G401 (cell line): ENCODE results near the gene CFAP299. TPM values are rescaled to one million over a fixed set of nuclear protein-coding genes. Genes with fewer than 3 reads are reported as not detected.
"Not testable (repeated sequence)": the region's sequence is repeated elsewhere in the genome, so short reads cannot be mapped to it uniquely, and the experiment has no call there.

Experiments
- DNase-seq: peaks from one replicate; pipeline ENCODE4 v3.0.0-alpha.2; 2015; ENCODE audit warnings: low spot score
- in situ Hi-C: cut with HindIII; loops from 2 replicates; pipeline ENCODE4 v1.10.0; 2016; ENCODE audit warnings: low sequenced_read_pairs, mixed read lengths
- total RNA-seq: library from RNA; depleted of rRNA; stranded (reverse); fragments of >200 nt; shearing (Covaris generic); gene quantifications from 2 replicates; pipeline ENCODE4 v1.2.3, GENCODE V29; 2014

Gene CFAP299
- total RNA-seq, 1 experiment from 2014 or later, result 0.14 TPM

DNA sequence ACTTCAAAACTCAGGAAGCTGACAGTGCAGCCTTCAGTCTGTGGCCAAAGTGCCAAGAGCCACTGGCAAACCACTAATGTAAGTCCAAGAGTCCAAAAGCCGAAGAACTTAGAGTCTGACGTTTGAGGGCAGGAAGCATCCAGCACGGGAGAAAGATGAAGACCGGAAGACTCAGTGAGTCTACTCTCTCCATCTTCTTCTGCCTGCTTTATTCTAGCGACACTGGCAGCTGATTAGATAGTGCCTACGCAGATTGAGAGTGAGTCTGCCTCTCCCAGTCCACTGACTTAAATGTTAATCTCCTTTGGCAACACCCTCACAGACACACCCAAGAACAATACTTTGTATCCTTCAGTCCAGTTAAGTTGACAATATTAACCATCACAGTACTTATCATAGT, 414.0 kb downstream of the CFAP299 start:
- DNase-seq, in situ Hi-C loops: not testable (repeated sequence)

DNA sequence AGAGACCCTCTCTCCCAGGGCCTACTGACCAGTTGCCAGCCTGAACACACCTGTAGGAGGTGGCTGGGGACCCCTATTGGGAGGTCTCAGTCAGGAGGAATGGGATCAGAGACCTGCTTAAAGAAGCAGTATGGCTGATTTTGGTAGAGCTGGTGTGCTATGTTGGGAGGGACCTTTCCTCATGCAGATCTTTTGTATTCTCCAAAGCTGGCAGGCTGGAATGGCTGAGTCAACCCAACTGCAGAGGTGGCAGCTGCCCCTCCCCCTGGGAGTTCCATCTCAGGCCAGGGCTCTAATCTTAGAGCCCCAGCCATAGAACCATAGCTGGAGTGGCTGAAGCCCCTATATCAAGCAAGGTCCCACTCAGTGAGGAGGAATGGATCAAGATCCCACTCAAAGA, 415.7 kb downstream of the CFAP299 start:
- DNase-seq, result no peak
- in situ Hi-C loops, result no loop called here

GRCh38 chr4:80767944-80768343, 432.4 kb downstream of the CFAP299 start:
- in situ Hi-C loops, result no loop called here
- DNase-seq, result no peak

DNA sequence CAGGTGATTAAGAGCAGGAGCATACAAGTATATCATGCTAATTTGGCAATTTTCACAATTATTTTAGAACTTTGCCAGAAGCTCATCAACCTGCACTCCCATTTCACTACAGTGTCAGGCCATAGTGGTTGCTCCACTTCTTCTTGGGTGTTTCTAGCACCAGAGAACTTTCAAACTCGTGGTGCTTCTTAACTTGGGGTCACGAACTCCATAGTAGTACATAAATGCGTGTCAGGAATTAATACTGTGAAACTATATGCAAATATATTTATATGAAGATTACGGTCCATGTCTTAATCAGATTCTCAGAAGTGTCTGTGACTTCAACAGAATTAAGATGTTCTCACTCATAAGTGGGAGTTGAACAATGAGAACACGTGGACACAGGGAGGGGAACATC, 440.6 kb downstream of the CFAP299 start:
- DNase-seq, result no peak
- in situ Hi-C loops, result no loop called here

GRCh38 chr4:80781431-80781830, 445.9 kb downstream of the CFAP299 start:
- in situ Hi-C loops, result no loop called here
- no peak for DNase-seq

DNA sequence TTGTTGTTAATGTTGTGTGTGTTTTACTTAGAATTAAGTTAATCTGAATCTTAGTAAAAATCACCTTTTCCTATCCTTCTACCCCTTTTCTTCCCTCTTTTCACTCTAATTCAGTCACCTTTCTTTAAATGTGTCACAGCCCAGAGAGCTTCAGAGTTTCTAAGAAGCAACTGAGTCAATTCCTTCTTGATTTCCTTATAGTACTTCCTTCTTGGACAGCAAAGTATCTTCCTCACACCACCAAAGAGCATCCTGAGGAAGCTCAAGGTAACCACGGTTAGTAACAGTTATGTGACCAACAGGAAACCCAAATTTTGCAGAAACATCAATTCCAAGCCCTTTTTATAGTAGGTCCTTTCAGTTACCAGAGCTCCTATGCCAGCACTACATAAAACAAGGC, 451.8 kb downstream of the CFAP299 start:
- no peak for DNase-seq
- in situ Hi-C loops, result no loop called here

GRCh38 chr4:80788798-80789197, 453.3 kb downstream of the CFAP299 start:
- in situ Hi-C loops, result no loop called here
- peak; percentile 8 for DNase-seq

DNA sequence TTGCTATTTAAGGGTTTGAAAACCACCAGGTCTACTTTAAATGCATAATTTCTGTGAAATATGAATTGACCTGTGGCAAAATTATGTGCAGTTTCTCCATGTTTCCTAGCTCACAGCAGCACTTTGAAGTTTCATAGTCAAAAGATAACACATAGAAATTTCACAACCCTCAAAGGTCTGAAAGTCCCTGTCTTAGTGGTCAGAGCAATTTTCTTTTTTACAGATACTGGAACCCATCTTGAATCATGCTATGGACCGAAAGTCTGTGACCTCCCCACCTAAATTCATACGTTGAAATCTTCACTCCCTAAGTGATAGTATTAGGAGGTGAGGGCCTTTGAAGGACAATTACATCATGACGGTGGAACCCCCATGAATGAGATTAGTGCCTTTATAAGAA, 454.6 kb downstream of the CFAP299 start:
- DNase-seq, result no peak

GRCh38 chr4:80793660-80794059, 458.1 kb downstream of the CFAP299 start:
- in situ Hi-C loops, DNase-seq: not testable (repeated sequence)

More for the DNA sequence above, 454.6 kb downstream of the CFAP299 start:
- in situ Hi-C loops, result no loop called here

GRCh38 chr4:80798082-80798481, 462.6 kb downstream of the CFAP299 start:
- in situ Hi-C loops, result no loop called here
- no peak for DNase-seq

DNA sequence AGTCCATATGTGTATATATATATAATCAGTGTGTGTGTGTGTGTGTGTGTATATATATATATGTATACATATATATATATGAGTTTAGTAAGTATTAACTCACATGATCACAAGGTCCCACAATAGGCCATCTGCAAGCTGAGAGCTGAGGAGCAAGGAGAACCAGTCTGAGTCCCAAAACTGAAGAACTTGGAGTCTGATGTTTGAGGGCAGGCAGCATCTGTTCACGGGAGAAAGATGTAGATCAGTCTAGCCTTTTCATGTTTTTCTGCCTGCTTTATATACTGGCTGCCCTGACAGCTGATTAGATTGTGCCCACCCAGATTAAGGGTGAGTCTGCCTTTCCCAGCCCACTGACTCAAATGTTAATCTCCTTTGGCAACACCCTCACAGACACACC, 465.2 kb downstream of the CFAP299 start:
- DNase-seq, in situ Hi-C loops: not testable (repeated sequence)

- in situ Hi-C loops, result no loop called here
- DNase-seq, result no peak
These were observed 467.8 kb downstream of the CFAP299 start for GRCh38 chr4:80803337-80803736.

DNA sequence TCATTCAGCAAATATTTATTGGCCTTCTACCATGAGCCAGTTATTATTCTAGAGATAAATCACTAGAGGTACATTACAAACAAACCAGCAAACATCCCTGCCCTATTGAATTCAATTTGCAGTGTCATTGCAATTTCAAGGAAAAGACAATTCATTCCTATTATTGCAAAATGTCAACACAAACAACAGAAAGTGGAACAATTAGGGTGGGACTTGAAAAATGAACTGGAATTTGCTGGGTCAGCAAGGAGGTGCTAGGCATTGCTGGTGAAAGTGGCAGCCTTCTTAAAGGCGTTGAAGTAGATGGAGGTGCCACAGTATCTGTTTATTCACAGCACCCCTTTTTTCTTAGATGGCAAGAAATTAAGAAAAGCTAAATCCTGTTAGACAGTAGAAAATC, 470.9 kb downstream of the CFAP299 start:
- in situ Hi-C loops, result no loop called here
- DNase-seq, result no peak

- DNase-seq, result no peak
- in situ Hi-C loops, result no loop called here
These were observed 473.7 kb downstream of the CFAP299 start for GRCh38 chr4:80809039-80809729.

- no peak for DNase-seq
- in situ Hi-C loops, result no loop called here
These were observed 475.9 kb downstream of the CFAP299 start for GRCh38 chr4:80811406-80811805.

GRCh38 chr4:80812145-80812544, 476.6 kb downstream of the CFAP299 start:
- no peak for DNase-seq
- in situ Hi-C loops, result no loop called here

DNA sequence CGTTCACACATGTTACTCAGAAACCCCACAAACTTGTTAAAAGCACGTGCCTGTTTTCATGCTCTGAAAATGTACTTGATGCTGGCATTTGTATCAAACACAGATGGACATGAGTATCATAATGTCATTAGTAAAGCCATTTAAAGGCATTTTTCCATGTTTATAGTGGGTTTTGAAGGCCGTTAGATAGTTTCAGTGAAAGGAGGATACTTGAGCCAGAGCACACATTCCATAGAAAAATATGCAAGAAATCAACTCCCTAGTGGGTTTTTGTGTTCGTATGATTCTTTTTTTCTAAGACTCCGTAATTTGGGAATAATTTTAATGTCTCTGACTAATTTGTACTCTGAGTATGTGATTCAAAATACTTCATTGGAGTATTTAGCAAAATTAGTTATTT, 478.7 kb downstream of the CFAP299 start:
- in situ Hi-C loops, result no loop called here
- DNase-seq, result no peak

GRCh38 chr4:80831383-80832361, 496.1 kb downstream of the CFAP299 start:
- DNase-seq, result no peak
- in situ Hi-C loops, result no loop called here

GRCh38 chr4:80839281-80839680, 503.8 kb downstream of the CFAP299 start:
- in situ Hi-C loops, result no loop called here
- DNase-seq, result no peak

GRCh38 chr4:80839792-80840191, 504.3 kb downstream of the CFAP299 start:
- in situ Hi-C loops, result no loop called here
- no peak for DNase-seq
